ENCODE data around the gene CDC42EP2.

CDC42EP2 gene

DNA sequence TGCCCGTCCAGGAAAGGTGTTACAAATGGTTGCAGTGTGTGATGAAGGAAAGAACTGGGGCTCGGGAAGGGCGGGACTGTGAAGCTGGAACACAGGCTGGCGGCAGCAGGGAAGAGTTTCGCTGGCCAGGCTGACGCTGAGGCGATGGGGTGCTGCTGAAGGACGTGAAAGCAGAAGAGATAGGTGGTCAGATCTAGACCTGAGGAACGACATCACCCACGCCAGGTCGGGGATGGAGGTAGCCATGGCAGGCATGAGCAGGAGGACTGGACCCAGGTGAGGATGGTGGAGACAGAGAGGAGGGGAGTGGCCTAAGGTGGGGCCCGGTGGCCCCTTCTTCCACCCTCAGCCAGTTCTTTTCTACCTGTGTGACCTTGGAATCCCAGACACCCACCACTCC is 9.1 kb downstream of the CDC42EP2 start:
- TF ChIP-seq, protein P1, sequence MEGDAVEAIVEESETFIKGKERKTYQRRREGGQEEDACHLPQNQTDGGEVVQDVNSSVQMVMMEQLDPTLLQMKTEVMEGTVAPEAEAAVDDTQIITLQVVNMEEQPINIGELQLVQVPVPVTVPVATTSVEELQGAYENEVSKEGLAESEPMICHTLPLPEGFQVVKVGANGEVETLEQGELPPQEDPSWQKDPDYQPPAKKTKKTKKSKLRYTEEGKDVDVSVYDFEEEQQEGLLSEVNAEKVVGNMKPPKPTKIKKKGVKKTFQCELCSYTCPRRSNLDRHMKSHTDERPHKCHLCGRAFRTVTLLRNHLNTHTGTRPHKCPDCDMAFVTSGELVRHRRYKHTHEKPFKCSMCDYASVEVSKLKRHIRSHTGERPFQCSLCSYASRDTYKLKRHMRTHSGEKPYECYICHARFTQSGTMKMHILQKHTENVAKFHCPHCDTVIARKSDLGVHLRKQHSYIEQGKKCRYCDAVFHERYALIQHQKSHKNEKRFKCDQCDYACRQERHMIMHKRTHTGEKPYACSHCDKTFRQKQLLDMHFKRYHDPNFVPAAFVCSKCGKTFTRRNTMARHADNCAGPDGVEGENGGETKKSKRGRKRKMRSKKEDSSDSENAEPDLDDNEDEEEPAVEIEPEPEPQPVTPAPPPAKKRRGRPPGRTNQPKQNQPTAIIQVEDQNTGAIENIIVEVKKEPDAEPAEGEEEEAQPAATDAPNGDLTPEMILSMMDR (IDR thresholded peaks at IDR 0.05; ENCODE audit: insufficient read depth, low read length, poor library complexity, severe bottlenecking) = no peak
- no peak for TF ChIP-seq EZH2phosphoT487 (conservative IDR thresholded peaks at IDR 0.05; ENCODE audit: low read length)

GRCh38 chr11:65325435-65325834 is 10.8 kb downstream of the CDC42EP2 start:
- Histone ChIP-seq H3K27me3 (ENCODE audit: low read length) (no peaks in the 10 kb centered on the region), H3K4me2 (ENCODE audit: low read depth, low read length, poor library complexity, severe bottlenecking) (no peak overlapping the region), H4K20me1 (ENCODE audit: low read depth, low read length) (no peaks in the 10 kb centered on the region), H3K9me3 (ENCODE audit: insufficient read depth, low read length) (no peaks in the 10 kb centered on the region), H3K9ac (ENCODE audit: low read length) (no peak overlapping the region), H3K9me2 (replicated peaks; ENCODE audit: insufficient read depth, low read length) (no peaks in the 10 kb centered on the region), H3K79me2 (ENCODE audit: insufficient read depth, low read length) (no peaks in the 10 kb centered on the region), H3K36me3 (ENCODE audit: low read length) (no peaks in the 10 kb centered on the region), H2AFZ (ENCODE audit: low read depth, low read length, severe bottlenecking) (no peak overlapping the region), H3K4me3 (ENCODE audit: insufficient read depth, low read length, poor library complexity, severe bottlenecking) (no peak overlapping the region), H3F3A (ENCODE audit: insufficient read depth) (peaks cover 6% of the 10 kb centered on the region; the same call in 1 of the 2 replicates), H3K27ac (ENCODE audit: low read depth, low read length) (no peak overlapping the region)
- TF ChIP-seq, protein P1 (IDR thresholded peaks at IDR 0.05; ENCODE audit: insufficient read depth, low read length, poor library complexity, severe bottlenecking) = no peak
- TF ChIP-seq EZH2phosphoT487 (conservative IDR thresholded peaks at IDR 0.05; ENCODE audit: low read length) = no peak

More for the DNA sequence above, 9.1 kb downstream of the CDC42EP2 start:
- Histone ChIP-seq H3K4me2 (ENCODE audit: low read depth, low read length, poor library complexity, severe bottlenecking) (no peak overlapping the region), H3K9me3 (ENCODE audit: insufficient read depth, low read length) (no peaks in the 10 kb centered on the region), H4K20me1 (ENCODE audit: low read depth, low read length) (no peaks in the 10 kb centered on the region), H3K9ac (ENCODE audit: low read length) (no peak overlapping the region), H3K27ac (ENCODE audit: low read depth, low read length) (no peak overlapping the region), H3K79me2 (ENCODE audit: insufficient read depth, low read length) (no peaks in the 10 kb centered on the region), H3F3A (ENCODE audit: insufficient read depth) (no peaks in the 10 kb centered on the region), H3K9me2 (replicated peaks; ENCODE audit: insufficient read depth, low read length) (no peaks in the 10 kb centered on the region), H3K36me3 (ENCODE audit: low read length) (no peaks in the 10 kb centered on the region), H2AFZ (ENCODE audit: low read depth, low read length, severe bottlenecking) (no peak overlapping the region), H3K4me3 (ENCODE audit: insufficient read depth, low read length, poor library complexity, severe bottlenecking) (no peak overlapping the region), H3K27me3 (ENCODE audit: low read length) (no peaks in the 10 kb centered on the region)

- Histone ChIP-seq H3K9me3 (ENCODE audit: insufficient read depth, low read length) (no peaks in the 10 kb centered on the region), H4K20me1 (ENCODE audit: low read depth, low read length) (no peaks in the 10 kb centered on the region), H3K79me2 (ENCODE audit: insufficient read depth, low read length) (no peaks in the 10 kb centered on the region), H3K9ac (ENCODE audit: low read length) (no peak overlapping the region), H3K9me2 (replicated peaks; ENCODE audit: insufficient read depth, low read length) (no peaks in the 10 kb centered on the region), H3K27ac (ENCODE audit: low read depth, low read length) (no peak overlapping the region), H3K4me2 (ENCODE audit: low read depth, low read length, poor library complexity, severe bottlenecking) (no peak overlapping the region), H2AFZ (ENCODE audit: low read depth, low read length, severe bottlenecking) (no peak overlapping the region), H3K4me3 (ENCODE audit: insufficient read depth, low read length, poor library complexity, severe bottlenecking) (no peak overlapping the region), H3K36me3 (ENCODE audit: low read length) (no peaks in the 10 kb centered on the region), H3F3A (ENCODE audit: insufficient read depth) (peaks cover 15% of the 10 kb centered on the region; the same call in 1 of the 2 replicates), H3K27me3 (ENCODE audit: low read length) (no peaks in the 10 kb centered on the region)
- TF ChIP-seq, protein P1 (IDR thresholded peaks at IDR 0.05; ENCODE audit: insufficient read depth, low read length, poor library complexity, severe bottlenecking) = no peak
- TF ChIP-seq EZH2phosphoT487 (conservative IDR thresholded peaks at IDR 0.05; ENCODE audit: low read length) = no peak
These were observed 12.4 kb downstream of the CDC42EP2 start for GRCh38 chr11:65327021-65327420.
